ENCODE data around the gene ITGA11.

Gene ITGA11

DNA sequence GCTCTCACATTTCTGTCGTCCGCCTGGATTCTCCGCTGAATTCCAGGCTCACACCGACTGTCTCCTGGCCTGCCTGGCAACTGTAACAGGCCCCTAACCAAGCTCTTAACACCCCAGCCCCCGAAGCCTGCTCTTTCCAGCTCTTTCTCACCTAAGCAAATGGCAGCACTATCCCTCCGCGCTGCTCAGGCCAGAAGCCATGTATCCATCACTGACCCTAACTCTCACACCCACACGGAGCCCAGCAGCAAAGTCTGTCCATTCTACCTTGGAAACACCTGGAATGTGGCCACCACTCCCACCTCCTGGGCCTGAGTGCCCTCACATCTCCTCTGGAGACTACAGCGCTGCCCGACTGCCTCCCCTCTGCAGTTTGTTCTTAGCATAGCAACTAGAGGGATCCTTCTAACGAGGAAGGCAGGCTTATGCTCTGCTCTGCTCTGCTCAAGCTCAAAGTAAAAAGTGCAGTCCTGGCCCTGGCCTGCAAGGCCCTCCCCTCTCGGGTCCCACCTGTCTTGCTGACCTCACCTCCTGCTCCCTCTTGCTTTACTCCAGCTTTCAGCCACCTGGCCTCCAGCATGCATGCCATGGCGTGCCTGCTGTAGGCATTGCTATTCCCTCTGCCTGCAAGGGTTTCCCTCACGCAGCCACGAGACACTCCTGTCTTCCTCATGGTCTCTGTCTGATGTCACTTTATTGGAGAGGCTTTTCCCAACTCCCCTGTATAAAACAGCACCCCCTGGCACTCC lies 127.2 kb downstream of the ITGA11 start:
- DNase-seq: no peak

DNA sequence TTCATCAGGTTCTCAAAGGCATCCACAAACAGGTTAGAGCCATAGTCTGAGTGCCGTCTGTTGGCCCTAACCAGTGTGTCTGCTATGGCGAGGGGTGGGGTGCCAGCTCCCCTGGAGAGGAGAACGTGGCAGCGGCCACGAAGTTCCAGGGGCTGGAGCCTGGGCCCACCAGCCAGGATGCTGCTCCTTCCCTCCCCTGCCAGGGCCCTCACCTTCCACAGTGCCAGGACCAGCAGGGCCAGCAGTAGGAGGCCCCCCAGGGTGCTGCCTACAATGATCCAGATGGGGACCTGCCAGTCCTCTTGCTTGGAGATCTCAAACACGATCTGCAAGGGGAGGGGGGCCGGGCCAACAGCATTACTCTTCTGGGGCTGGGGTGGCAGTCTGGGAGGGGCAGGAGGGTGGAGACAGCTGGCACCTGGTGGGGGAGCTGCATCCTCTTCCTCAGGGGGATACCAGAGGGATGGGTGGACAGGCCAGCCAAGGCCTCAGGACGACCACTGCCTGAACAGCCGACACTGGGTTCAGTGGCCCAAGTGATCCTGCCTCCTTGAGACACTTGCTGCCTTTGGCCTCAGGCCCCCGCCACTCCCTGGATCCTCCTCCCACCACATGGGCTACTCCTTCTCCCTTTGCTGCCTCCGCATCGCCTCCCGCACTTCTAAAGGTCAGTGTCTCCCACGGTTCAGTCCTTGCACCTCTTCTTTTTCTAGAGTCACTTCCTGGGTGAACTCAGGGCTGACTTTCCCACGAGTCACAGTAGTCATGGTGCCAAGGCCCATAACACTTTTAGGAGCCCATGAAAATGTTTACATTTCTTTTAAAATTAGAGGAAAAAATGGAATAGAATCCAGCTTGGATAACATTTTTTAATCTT lies 128.2 kb downstream of the ITGA11 start:
- no peak for DNase-seq

DNA sequence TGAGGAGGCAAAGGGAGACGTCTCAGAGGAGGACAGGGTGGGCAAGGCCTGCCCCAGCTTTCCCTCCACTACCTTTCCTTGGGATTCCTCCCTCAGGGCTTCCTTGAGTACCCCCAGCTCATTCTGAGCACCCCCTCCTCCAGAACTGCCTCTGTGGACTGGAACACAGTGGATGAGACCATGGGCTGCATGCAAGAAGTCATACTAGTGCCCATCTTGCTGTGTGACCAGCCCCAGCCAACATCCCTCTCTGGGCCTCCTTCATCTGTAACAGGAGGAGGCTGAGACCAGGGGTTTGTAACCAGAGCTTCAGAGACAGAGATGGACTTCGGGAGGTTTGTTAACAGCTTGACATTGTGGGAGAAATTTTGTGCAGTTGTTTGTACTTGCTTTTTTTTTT lies 128.8 kb downstream of the ITGA11 start:
- DNase-seq: no peak

DNA sequence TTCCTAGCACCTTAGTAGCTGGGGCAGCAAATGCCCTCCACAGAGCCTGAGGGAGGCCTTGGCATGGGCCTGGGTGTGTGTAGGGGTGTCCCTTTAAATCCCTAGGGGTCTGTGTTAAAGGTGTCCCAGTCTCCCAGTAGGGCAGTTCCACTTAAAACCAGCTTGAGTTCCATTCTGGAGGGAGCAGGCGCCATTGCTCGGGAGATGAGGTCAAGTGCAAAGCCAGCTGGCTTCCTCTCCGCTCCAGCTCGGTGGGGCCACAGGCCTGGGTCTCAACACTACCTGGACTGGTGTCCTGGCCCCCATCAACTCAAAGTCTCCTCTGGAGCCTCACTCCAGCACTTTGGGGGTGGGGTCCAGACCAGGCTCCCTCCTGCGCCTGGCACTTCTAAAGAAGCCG lies 129.2 kb downstream of the ITGA11 start:
- no peak for DNase-seq

DNA sequence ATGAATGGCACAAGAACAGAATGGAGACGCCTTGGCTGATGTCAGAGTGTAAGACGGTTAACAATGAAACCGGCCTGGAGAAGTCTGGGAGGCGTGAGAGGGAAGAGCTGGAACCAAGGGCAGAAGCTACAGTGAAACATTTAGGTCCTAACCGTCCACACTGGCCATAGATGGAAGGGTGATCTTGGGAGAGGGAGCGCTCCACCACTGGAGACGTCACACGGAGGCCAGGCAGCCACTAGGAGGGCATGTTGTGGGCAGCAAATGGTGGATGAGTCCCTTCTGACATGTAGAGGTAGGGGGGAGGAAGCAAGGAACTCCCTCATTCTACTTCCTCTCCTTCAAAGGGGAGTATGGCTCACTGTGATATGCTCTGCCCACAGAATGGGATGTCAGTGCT lies 130.7 kb downstream of the ITGA11 start:
- no peak for DNase-seq

DNA sequence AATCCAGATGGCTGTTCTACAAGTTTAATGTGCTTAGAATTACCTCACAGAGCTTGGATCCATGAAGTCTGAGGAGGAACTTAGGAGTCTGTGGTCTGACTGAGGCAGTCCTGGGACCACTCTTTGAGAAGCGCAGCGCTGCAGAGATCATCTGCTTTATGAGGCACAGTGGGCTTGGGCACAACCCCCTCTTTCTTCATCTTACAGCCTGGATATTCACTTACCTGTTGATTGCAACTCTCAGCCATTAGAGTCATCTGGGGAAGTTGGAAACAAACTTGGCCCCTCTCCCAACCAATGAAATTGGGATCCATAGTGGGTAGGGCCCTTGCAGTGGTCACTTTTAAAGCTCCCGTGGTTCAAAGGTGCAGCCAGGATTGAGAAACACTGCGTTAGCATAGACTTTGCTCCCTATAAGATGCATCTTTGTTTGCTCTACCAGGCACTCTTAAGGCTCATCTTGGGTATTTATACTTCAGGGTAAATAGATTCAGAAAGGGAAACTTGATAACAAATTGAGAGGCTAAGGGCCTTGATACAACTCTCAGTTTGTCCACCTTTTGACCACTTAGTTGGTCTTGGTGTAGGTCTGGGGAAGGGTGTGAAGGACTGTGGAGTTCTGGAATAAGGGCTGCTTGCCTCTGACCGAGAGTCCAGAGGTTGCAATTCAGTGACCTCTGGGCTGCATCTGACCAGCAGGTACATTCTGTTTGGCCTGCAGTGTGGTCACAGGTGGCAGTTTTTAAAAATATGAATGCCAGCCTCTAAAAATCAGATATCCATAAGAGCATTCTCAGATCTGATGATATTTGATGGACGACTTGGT lies 131.6 kb downstream of the ITGA11 start:
- DNase-seq: no peak

DNA sequence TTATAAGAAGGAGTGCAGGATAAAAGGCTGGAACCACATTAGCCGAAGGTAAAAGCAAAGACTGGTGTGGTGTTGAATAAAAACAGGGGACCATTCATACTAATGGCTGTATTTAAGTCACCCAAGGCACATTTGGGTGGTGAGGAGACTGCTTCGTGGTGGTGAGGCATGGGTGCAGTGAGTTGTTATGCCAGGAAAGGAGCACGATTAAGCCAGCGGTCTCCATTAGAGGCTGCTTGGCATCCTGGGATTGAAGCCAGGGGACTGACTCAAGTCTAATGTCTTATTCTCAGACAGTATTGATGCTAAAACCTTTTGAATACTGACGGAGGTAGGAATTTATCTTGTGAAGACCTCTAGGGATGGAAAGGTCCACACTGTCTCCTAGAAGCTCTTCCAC lies 132.5 kb downstream of the ITGA11 start:
- DNase-seq: no peak

DNA sequence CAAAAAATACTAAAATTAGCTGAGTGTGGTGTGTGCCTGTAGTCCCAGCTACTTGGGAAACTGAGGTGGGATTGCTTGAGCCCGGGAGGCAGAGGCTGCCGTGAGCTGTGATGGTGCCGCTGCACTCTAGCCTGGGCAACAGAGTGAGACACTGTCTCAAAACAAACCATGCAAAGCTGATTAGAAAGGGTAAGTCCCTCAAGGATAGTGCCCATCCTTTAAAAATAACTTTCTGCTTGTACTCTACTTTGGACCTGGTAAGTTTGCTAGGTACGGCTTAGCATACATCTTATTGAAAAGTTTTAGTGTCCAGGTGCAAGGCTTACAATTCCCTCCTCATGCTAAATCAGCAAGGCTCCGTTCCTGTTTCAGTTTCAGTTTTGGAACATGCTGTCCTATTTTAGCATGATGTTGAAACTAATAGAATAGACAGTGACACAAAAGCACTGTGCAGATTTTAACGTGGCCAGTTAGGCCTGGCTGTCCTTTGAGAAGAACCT lies 133.0 kb downstream of the ITGA11 start:
- no peak for DNase-seq

DNA sequence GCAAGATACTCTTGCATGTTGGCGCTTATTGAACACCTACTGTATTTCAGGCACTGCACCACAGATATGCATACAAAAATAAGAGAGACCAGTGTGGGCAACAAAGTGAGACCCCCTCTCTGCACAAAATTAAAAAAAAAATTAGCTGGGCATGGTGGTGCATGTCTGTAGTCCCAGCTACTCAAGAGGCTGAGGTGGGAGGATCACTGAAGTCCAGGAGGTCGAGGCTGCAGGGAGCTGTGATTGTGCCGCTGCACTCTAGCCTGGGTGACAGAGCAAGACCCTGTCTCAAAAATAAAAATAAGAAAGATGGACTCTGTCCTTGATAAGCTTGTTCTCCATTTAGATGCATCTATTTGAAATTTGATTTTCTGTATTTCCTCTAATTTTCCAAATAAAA lies 133.6 kb downstream of the ITGA11 start:
- DNase-seq: no peak

DNA sequence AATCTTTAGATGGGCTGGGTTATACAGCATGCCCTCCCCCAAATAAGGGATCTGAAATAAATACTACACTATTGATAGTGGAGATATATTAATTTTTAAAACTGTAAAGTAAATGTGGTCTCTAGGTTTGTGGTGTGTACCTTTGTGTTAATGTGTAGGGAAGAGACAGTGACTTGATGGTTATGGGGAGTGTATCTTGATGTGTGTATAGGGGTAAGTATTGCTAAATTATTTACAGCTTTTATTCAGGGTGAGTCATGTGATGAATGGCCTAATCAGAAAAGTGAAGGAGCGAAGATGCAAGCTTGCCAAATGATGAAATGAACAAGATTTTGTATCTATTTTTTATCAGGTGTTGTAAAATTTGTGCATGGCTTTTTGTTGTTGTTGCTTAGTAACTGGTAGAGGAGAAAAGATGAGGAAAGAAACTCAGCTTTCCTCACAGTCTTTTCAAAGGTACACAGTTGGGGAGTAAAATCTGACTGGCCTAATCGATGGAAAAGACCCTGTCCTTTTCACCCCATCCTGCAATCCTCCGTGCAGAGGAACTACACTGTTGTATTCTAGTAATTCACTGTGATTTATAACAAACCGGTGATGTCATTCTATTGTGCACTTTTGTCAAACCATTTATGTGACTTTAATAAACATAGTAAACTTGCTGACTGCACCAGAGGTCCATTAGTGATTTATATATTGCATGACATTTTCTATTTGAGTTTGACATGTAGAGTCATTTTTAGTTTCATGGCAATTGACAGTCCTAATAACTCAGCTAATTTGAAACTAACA lies 136.8 kb downstream of the ITGA11 start:
- DNase-seq: no peak

DNA sequence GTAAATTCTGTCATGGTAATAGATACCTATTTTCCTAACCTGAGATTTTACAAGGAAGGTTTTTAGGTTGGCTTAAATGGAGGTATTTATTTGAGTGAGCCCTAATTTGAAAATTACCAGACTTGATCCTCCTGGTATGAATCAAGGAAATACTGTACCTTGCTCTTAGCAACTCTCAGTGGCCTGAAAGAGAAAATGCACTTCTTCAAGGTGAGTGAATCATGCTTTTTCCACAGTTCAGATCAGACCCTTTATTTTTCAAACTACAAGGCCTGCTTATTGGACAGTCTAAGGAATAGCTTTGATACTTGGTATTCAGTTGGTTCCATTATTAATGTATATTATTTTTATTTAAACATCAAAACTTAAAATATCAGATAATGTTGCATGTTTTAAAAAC lies 139.0 kb downstream of the ITGA11 start:
- no peak for DNase-seq

DNA sequence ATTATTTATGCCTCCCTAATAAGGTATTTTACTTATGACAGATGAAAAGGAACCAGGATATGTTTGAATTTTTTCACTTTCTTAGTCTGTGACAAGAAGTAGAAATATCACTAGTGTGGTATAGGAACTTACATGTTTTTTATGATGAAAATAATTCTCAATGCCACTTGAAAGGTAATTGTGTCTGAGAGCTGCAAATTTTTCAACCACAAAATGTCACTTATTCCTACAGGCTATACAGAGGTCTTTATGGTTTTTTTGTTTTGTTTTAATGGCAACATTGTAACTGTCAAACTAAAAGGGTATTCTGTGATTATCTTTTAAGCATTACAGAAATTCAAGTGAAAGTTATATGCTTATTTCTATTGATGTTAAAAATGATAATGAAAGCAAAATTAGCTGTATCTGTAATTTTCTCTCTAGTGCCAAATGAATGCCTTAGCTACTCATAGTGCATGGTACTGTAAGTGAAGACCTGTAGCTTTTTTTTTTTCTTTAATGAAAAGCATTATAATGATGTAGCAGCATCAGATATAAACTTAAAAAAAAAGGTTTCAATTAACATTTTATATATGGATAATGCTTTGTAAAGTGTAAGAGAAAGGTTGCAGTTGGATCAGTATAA lies 139.7 kb downstream of the ITGA11 start:
- DNase-seq: no peak

DNA sequence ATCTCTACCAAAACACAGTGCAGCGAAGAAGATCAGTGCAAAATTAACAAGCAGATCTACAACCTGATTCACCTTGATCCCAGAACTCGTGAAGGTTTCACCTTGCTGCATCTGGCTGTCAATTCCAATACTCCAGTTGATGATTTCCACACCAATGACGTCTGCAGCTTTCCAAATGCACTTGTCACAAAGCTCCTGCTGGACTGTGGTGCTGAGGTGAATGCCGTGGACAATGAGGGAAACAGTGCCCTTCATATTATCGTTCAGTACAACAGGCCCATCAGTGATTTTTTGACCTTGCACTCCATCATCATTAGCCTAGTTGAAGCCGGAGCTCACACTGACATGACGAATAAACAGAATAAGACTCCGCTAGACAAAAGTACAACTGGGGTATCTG lies 141.2 kb downstream of the ITGA11 start:
- DNase-seq: no peak

DNA sequence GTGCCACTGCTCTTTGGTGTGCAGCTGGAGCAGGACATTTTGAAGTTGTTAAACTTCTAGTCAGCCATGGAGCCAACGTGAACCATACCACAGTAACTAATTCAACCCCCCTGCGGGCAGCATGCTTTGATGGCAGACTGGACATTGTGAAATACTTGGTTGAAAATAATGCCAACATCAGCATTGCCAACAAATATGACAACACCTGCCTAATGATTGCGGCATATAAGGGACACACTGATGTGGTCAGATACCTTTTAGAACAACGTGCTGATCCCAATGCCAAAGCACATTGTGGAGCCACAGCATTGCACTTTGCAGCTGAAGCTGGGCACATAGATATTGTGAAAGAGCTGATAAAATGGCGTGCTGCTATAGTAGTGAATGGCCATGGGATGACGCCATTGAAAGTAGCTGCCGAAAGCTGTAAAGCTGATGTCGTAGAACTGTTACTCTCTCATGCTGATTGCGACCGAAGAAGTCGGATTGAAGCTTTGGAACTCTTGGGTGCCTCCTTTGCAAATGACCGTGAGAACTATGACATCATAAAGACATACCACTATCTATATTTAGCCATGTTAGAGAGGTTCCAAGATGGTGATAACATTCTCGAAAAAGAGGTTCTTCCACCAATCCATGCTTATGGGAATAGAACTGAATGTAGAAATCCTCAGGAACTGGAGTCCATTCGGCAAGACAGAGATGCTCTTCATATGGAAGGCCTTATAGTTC lies 142.2 kb downstream of the ITGA11 start:
- no peak for DNase-seq

DNA sequence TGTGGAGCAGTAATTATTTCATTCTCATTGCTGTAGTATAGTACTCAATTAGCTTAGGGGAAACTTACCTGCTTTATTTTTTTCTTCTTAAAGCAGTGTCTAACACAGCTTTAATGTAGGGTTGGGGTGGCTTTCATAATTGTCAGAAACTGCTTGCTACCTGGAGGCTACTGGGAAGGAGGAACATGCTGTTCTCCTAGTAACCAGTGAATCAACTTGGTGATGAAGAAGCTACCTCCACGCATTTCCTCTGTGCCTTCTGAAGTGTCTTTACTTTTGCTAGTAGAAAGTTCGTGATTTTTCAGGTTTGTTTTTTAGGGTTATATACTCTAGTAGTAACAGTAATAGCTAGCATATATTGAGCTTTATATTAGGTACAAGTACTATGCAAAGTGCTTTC lies 142.9 kb downstream of the ITGA11 start:
- DNase-seq: no peak

DNA sequence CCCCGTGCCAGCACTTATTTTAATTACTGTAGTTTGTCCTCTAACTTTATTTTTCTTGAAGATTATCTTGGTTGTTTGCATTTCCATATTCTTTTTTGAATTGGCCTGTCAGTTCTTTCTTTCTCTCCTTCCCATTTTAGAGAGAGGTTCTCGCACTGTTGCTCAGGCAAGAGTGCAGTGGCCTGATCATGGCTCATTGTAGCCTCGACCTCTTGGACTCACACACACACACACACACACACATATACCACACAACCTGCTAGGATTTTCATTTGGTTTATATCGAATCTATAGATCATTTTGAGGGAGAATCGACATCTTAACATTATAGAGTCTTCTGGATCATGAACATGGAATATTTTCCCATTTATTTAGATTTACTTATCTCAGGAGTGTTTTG lies 145.7 kb downstream of the ITGA11 start:
- DNase-seq: no peak

DNA sequence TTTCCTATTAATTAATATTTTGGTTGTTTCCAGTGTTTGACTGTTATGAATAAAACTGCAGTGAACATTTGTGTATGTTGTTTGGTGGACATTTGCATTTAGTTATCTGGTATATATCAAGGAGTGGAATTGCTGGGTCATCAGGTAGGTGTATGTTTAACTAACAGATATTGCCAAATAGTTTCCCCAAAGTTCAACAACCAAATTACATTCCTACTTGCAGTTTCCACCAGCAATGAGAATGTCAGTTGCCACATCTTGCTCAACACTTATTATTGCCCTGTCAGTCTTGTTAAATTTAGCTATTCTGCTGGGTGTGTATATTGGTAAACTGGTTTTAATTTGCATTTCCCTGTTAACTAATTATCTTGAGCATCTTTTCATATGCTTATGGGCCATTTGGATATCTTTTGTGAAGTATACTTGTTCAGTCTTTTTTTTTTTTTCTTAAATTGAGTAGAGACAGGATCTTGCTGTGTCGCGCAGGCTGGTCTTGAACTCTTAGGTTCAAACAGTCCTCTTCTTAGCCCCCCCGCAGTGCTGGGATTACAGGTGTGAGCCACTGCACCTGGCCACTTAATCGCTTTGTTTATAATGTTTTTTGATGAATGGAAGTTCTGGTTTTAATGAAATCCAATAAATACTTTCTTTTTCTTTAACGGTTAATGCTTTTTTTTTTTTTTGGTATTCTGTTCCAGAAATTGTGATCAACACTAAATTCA lies 146.5 kb downstream of the ITGA11 start:
- DNase-seq: no peak

DNA sequence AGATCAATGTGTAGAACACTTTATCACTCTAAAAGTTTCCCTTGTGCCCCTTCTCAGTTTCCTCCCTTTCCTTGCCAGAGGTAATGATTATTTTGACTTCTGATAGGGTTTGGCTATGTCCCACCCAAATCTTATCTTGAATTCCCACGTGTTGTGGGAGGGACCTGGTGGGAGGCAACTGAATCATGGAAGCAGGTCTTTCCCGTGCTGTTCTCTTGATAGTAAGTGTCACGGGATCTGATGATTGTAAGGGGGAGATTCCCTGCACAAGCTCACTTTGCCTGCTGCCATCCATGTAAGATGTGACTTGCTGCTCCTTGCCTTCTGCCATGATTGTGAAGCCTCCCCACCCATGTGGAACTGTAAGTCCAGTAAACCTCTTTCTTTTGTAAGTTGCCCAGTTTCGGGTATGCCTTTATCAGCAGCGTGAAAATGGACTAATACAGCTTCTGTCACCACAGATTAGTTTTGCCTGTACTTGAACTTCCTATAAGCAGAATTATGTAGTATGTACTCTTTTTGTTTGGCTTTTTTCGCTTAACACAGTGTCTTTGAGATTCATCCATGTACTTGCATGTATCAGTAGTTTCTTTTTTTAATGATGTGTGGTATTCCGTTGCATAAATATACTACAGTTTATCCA lies 147.2 kb downstream of the ITGA11 start:
- no peak for DNase-seq

DNA sequence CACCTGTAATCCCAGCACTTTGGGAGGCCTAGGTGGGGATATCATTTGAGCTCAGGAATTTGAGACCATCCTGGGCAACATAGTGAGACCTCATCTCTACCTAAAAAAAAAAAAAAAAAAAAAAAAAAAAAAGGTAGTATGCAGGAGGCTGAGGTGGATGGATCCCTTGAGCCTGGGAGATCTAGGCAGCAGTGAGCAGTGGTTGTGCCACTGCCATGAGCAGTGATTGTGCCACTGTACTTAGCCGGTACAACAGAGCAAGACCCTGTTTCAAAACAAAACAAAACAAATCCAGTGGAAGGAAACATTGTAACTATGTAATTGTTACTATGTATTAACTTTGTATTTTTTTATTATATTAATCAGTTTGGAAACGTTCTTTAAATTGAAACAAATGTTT lies 148.6 kb downstream of the ITGA11 start:
- DNase-seq: no peak

DNA sequence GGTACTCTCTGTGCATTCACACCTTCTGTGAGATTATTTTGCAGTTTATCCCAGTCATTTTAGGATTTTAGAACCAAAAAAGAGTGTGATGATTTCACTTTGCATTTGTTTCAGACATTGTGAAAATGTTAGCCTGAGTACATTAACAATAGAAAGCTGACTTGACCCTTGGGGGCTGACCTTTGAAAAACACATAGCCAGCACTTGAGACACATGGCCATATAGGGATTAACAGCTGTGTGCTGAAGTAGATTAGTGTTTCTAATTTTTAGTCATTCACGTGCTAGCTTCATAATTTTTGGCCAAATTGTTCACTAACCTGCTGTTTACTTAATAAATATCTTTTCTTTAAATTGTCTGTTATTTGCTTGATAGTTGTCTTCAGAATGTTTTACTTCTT lies 151.0 kb downstream of the ITGA11 start:
- no peak for DNase-seq

Data from activated naive CD4-positive, alpha-beta T cell (primary cell).